Thoracic aorta (tissue), 2 donors: ENCODE data around the gene RPTOR. TPM values are rescaled to one million over a fixed set of nuclear protein-coding genes. Genes with fewer than 3 reads are reported as not detected.

Experiments
- ATAC-seq: fragments of 150-250 bp; one replicate; pipeline ENCODE4 v1.8.0; 2017; ENCODE audit warnings: low read depth; ENCODE audit not compliant: insufficient number of reproducible peaks, low FRiP score
- DNase-seq: peaks from one replicate; pipeline ENCODE4 v3.0.0-alpha.2; 2020; ENCODE audit warnings: low spot score
- H3K27ac ChIP-seq, 2 donors: fragments of 200-600 bp; sonication (generic); 1 replicate in 1 of 2; 2 replicates in 1 of 2; pipeline ENCODE4 v1.5.1; 2016; ENCODE audit warnings: mild to moderate bottlenecking in 2 of 2, moderate library complexity in 2 of 2
- H3K27me3 ChIP-seq: fragments of 200-600 bp; sonication (generic); replicated peaks from 2 replicates; pipeline ENCODE4 v1.6.0; 2016; ENCODE audit warnings: mild to moderate bottlenecking; ENCODE audit not compliant: insufficient read depth
- H3K36me3 ChIP-seq: fragments of 200-600 bp; sonication (generic); one replicate; pipeline ENCODE4 v1.5.1; 2016
- H3K4me1 ChIP-seq, 2 donors: fragments of 200-600 bp; sonication (generic); 1 replicate in 1 of 2; 2 replicates in 1 of 2; pipeline versions ENCODE4 v1.5.1 to v1.6.0; 2016; ENCODE audit warnings: low read depth in 2 of 2, mild to moderate bottlenecking in 1 of 2; ENCODE audit not compliant: control insufficient read depth in 1 of 2
- H3K4me3 ChIP-seq: fragments of 200-600 bp; sonication (generic); 2 replicates; pipeline ENCODE4 v1.5.1; 2016; ENCODE audit warnings: mild to moderate bottlenecking
- H3K9me3 ChIP-seq: fragments of 200-600 bp; sonication (generic); 2 replicates; pipeline ENCODE4 v1.5.1; 2016
- CTCF ChIP-seq: fragments of 200-600 bp; sonication (generic); IDR thresholded peaks from one replicate; pipeline ENCODE4 v1.5.1; 2019; ENCODE audit warnings: antibody characterized with exemption
- total RNA-seq, 2 donors: library from RNA; depleted of rRNA; stranded (reverse); fragments of >200 nt; gene quantifications; one replicate each; pipeline versions ENCODE4 v1.1.0 to v1.2.3, GENCODE V29; 2016

RPTOR gene
- total RNA-seq, 2 donors from 2014 or later: 42.0 to 47.4 TPM

- TF ChIP-seq CTCF: no peak
- H3K4me1 ChIP-seq: peaks cover 24 to 71% of the 10 kb centered on the region in 2 donors
- ATAC-seq: no peak
- no peaks in the 10 kb centered on the region for H3K9me3 ChIP-seq
- no peak overlapping the region for H3K27ac ChIP-seq
- no peak for DNase-seq
- no peaks in the 10 kb centered on the region for H3K27me3 ChIP-seq
- no peak overlapping the region for H3K4me3 ChIP-seq
- no peaks in the 10 kb centered on the region for H3K36me3 ChIP-seq
These were observed 243.2 kb downstream of the RPTOR start for GRCh38 chr17:80787881-80788280.

- DNase-seq (peak; percentile 35), ATAC-seq (no peak)
- Histone ChIP-seq H3K27ac (no peak overlapping the region), H3K36me3 (no peaks in the 10 kb centered on the region), H3K9me3 (no peaks in the 10 kb centered on the region), H3K27me3 (no peaks in the 10 kb centered on the region), H3K4me3 (no peak overlapping the region), H3K4me1 (peaks cover 16 to 56% of the 10 kb centered on the region in 2 donors)
- TF ChIP-seq CTCF: no peak
These were observed 244.8 kb downstream of the RPTOR start for GRCh38 chr17:80789356-80789902.

GRCh38 chr17:80790021-80790765, 245.6 kb downstream of the RPTOR start:
- Histone ChIP-seq H3K36me3 (no peaks in the 10 kb centered on the region), H3K4me1 (peaks cover 16 to 48% of the 10 kb centered on the region in 2 donors), H3K27me3 (no peaks in the 10 kb centered on the region), H3K9me3 (no peaks in the 10 kb centered on the region), H3K27ac (no peak overlapping the region), H3K4me3 (no peak overlapping the region)
- ATAC-seq: no peak
- DNase-seq: no peak
- TF ChIP-seq CTCF: no peak

- DNase-seq (no peak), ATAC-seq (no peak)
- Histone ChIP-seq H3K36me3 (no peaks in the 10 kb centered on the region), H3K4me3 (no peak overlapping the region), H3K4me1 (peaks cover 16 to 47% of the 10 kb centered on the region in 2 donors), H3K27me3 (no peaks in the 10 kb centered on the region), H3K27ac (peak overlapping the region; percentile 33 to 34), H3K9me3 (no peaks in the 10 kb centered on the region)
- no peak for TF ChIP-seq CTCF
These were observed 246.5 kb downstream of the RPTOR start for GRCh38 chr17:80790981-80791742.

GRCh38 chr17:80791758-80792284, 247.2 kb downstream of the RPTOR start:
- no peaks in the 10 kb centered on the region for H3K36me3 ChIP-seq
- peaks cover 16 to 48% of the 10 kb centered on the region in 2 donors for H3K4me1 ChIP-seq
- H3K27ac ChIP-seq: peak overlapping the region; percentile 33 to 34
- ATAC-seq: peak; percentile 84
- H3K27me3 ChIP-seq: no peaks in the 10 kb centered on the region
- H3K4me3 ChIP-seq: peak overlapping the region; percentile 41
- no peaks in the 10 kb centered on the region for H3K9me3 ChIP-seq
- TF ChIP-seq CTCF: no peak
- peak; percentile 77 for DNase-seq
